Epithelial cell of proximal tubule (primary cell): Measurements from ENCODE around the gene PPP3CA. TPM values are rescaled to one million over a fixed set of nuclear protein-coding genes. Genes with fewer than 3 reads are reported as not detected.
"Not testable (repeated sequence)": the region's sequence is repeated elsewhere in the genome, so short reads cannot be mapped to it uniquely, and the experiment has no call there.

Source experiments
- DNase-seq: peaks from one replicate; pipeline ENCODE4 v3.0.0-alpha.2; 2011; ENCODE audit warnings: low read depth
- H3K4me3 ChIP-seq: 2 replicates; pipeline ENCODE4 v1.5.1; 2011; ENCODE audit warnings: low read depth, mild to moderate bottlenecking, low read length
- CTCF ChIP-seq: conservative IDR thresholded peaks from 2 replicates; pipeline ENCODE4 v1.5.1; 2012; ENCODE audit warnings: low read depth, mild to moderate bottlenecking, low read length
- total RNA-seq: library from RNA; depleted of rRNA; stranded (reverse); fragments of >200 nt; gene quantifications from 2 replicates; pipeline ENCODE4 v1.2.3, GENCODE V29; 2015

Gene PPP3CA
- total RNA-seq, 1 donor from 2014 or later, result 16.5 TPM

- TF ChIP-seq CTCF, result no peak
- DNase-seq, result no peak
- no peak overlapping the region for H3K4me3 ChIP-seq
Observed at GRCh38 chr4:100995671-100996070, 351.7 kb downstream of the PPP3CA start.

GRCh38 chr4:100995002-100995401 lies 352.3 kb downstream of the PPP3CA start:
- not testable (repeated sequence) for DNase-seq, H3K4me3 ChIP-seq

GRCh38 chr4:100991332-100992069 lies 355.8 kb downstream of the PPP3CA start:
- DNase-seq, H3K4me3 ChIP-seq: not testable (repeated sequence)

- no peak for DNase-seq
- TF ChIP-seq CTCF, result no peak
- H3K4me3 ChIP-seq, result no peak overlapping the region
Observed at GRCh38 chr4:100989401-100989800, 357.9 kb downstream of the PPP3CA start.

GRCh38 chr4:100988876-100989275 lies 358.4 kb downstream of the PPP3CA start:
- TF ChIP-seq CTCF, result no peak
- no peak for DNase-seq
- H3K4me3 ChIP-seq, result no peak overlapping the region

GRCh38 chr4:100986360-100986868 lies 360.9 kb downstream of the PPP3CA start:
- peak; percentile 74 for DNase-seq
- no peak for TF ChIP-seq CTCF
- H3K4me3 ChIP-seq, result no peak overlapping the region

- no peak for TF ChIP-seq CTCF
- H3K4me3 ChIP-seq, result no peak overlapping the region
- no peak for DNase-seq
Observed at GRCh38 chr4:100985576-100985975, 361.8 kb downstream of the PPP3CA start.

GRCh38 chr4:100984901-100985300 lies 362.4 kb downstream of the PPP3CA start:
- no peak for TF ChIP-seq CTCF
- no peak for DNase-seq
- no peak overlapping the region for H3K4me3 ChIP-seq
